Stimulated activated CD4-positive, alpha-beta T cell treated with anti-CD3 and anti-CD28 coated beads, Interleukin-4, amount 100 ng/mL, for 4 hours (primary cell): ENCODE measurements around the gene REG4.

ENCODE experiments used
- DNase-seq, 2 experiments: peaks; one replicate each; pipeline ENCODE4 v3.0.0-alpha.2; 2020

The REG4 gene

DNA sequence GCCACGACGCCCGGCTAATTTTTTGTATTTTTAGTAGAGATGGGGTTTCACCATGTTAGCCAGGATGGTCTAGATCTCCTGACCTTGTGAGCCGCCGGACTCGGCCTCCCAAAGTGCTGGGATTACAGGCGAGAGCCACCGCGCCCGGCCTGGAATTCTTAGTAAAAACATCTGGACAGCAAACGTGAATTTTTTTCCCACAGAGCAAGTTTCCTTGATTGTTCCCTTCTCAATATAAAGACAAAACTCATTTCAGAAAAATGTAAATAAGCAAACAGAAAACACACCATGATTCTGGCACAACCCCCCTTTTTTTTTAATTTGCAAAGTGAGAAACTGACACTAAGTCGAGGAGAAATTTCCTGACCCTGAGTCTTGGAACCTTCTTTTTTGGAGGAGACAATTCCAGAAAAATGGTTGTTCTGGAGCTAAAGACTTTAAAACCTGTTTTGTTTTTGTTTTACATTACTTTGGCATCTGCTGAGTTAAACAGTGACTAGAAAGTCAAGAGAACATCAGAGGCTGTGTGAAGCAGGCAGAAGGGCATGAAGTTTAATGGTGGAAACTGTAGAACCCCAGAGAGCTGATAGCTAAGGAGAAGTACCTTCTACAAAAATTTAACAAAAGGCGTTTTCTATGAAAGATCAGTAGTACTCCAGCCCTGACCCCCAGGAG is 32.2 kb downstream of the REG4 start:
- DNase-seq: no peak

DNA sequence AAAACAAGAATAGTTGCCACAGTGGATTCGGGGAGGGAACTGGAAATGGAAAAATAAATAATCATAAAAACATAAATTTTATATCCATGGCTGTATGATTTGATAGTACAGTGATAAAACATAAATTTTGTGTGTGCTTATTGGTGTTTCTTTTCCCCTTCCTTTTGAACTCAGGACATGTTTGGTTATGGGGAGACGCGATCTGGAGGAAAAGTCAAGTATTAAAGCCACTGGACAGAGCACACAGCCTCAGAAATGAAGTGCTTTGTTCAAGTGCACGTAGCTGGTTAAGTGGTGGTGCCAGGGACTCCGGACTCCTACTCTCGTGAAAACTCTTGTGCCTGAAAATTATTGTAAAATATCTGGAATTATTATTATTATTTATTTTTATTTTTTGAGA is 32.9 kb downstream of the REG4 start:
- no peak for DNase-seq

DNA sequence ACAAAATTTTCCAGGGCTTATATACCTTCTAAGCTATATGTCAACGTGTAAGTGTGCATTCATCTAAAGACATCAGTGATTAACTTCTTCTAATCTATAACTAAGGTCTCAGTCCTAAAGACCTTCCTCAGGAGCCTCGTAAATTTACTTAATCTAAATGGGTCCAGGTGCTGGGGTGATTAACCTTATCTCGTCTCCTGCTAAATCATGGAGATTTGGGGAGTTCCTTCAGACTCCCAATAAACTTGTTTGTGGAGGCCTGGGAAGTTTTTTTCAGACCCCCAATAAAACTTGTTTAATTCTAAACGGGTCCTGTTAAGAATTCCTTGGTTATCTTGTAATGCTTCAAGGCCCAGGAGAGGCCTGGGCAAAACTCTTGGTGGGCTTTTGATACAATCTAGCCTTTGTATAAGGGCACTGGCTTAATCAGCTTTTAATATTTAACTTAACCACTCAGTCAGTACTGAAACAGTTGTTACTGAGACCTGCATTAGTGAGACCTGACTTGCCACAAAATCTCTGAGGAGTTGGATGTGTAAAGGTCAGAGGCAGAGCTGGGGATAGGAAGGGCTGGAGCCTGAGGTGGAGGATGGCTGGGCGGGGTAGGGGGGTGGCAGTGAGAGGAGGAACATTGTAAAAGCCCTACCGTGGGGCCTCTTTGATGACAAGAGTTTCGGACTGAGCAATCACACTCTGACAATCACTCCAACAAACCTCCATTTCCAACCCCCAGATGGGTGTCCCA is 36.3 kb downstream of the REG4 start:
- no peak for DNase-seq

- DNase-seq: no peak
Observed at GRCh38 chr1:119773711-119774241, 37.5 kb downstream of the REG4 start.

DNA sequence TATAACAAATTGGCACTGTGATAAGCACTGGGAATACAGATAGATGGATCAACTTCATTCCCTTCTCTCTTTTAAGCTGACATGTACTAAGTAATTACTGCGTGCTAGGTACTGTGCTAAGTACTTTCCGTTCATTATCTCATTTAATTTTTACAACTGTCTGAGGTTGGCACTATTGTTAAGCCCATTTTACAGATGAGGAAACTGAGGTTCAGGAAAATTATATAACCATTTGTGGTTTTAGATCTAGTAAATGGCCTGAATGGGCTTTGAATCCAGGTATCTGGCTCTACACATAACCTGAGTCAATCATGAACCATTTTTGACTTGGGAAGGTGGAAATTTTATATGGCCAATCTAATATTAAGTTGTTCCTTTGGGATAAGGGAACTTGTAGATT is 39.0 kb downstream of the REG4 start:
- no peak for DNase-seq

DNA sequence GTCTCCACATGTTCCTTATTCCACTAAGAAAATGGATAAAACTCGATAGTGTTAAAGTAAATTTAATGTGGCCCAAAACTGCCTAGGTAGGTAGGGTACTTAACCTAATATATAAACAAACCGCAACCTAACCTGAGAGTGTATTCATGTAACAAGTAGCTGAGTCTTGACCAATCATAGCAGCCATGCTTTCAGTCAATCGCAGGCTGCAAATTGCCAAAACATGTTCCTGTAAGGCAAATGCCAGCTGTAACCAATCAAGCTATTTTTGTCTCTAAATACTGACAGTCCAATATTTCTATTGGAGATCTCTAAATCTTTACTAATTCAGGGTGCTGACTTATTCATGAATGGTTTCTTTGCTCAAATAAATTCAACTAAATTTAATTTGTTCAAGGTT is 39.5 kb downstream of the REG4 start:
- no peak for DNase-seq

- no peak for DNase-seq
Observed at GRCh38 chr1:119771016-119771415, 40.2 kb downstream of the REG4 start.

DNA sequence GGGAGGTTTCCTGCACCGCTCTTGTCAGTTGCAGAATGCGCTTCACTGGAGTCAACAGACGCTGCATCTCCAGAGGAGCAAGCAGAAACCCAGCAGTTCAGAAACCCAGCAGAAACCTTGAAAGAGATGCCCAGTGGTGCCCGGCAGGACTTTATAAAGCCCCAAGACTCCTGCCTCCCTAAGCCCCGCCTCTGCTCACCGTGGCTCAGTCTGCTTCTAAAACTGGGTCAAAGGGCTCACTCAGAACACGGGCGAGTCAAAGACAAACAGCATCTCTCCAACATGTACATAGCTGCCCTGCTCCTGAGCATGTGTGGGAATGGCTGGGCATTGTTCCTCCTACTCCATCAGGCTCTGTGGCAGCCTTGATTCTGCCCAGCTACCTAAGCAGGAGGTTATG is 42.5 kb downstream of the REG4 start, which contains the start of gene HMGCS2:
HMGCS2 (minus strand) TSS at position 128 of the 400 bp plus-strand sequence; CDS start at position 67, 61 bp downstream.
- no peak for DNase-seq

DNA sequence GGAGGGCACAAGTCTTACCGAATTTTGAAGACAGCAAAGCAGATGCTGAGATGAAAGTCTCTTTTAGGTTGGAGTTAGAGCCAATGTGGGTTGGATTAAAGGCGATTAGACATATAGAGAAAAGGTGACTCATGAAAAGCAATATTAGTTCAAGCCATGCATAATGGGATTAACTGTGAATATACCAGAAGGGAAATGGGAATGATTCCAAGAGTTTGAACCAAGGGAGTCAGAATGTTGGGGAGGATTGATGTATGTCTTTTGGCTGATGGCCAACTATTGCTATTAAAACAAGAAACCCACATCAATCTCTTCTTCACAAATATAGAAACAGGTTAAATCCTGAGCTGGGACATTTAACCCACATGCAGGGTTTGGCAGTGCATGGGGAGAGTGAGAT is 43.8 kb downstream of the REG4 start:
- DNase-seq: no peak

DNA sequence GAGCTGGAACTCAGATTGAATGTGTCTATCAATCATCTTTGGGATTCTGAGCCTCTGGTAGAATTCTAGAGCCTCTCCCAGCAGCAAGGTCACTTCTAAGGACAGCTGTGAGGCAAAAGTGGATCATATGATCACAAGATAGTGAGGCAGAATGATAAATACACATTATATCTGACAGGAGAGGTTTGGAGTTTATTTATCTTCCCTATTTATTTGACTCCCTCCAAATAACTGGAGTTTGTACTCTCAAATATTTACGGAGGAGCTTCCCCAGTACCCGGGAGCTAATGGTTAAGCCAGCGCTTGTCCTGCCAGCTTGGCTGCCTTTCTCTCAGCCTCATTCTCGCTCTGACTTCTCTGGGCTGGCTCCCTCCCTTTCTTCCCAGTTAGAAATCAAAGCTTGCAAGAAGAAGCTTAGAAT is 44.9 kb downstream of the REG4 start:
- DNase-seq: no peak

DNA sequence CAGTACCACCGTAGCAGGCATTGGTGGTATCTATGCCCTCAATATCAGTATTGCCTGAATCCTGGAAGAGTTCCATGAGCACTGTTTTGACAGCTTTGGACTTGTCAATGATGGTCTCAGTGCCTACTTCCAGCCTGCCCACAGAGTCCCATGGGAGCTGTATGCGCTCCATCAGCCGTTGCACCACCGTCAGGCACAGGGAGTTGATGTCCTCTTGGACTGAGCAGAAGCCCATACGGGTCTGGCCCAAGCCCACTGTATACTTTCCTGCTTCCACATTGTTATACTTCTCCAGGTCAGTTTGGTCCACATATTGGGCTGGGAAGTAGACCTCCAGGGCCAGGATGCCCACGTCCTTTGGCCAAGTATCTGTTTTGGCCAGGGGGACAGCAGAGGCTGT is 47.0 kb downstream of the REG4 start:
- DNase-seq: no peak

DNA sequence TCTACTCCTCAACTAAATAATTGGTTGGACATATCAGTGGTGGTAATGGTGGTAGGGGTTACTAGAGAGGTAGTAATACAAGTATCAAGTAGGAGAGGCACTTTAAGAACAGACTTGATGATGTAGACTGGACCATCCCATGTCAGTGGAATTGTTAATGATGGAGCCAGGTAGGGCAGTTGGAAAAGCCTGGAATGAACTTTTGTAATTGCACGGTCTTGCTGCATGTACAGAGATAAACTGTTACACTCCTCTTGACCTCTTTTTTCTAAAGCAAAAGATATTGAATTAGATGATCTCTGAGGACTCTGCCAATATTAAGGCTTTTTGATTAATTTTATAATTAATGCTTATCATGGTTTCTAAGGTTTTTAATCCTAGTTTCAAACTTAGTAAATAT is 48.3 kb downstream of the REG4 start:
- DNase-seq: no peak

- DNase-seq: no peak
Observed at GRCh38 chr1:119762409-119762808, 48.9 kb downstream of the REG4 start.

- no peak for DNase-seq
Observed at GRCh38 chr1:119758584-119758983, 52.7 kb downstream of the REG4 start.

DNA sequence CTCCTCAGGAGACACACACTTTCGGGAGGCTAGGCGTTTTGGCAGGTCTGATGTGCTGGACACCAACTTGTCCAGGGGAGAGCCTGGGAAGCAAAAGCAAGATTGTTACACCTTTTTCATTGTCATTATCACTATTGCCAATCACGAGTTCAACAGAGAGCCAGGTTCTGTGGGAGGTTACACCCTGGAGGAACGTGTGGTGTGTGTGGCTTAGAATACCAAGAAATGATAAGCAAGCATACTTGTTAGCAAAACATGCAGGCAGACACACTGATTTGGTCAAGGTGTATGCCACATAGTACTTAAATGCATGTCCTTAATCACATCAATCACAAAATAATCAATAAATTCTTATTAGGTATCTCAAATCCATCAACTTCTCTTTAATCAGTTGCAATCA is 58.7 kb downstream of the REG4 start:
- DNase-seq: no peak

DNA sequence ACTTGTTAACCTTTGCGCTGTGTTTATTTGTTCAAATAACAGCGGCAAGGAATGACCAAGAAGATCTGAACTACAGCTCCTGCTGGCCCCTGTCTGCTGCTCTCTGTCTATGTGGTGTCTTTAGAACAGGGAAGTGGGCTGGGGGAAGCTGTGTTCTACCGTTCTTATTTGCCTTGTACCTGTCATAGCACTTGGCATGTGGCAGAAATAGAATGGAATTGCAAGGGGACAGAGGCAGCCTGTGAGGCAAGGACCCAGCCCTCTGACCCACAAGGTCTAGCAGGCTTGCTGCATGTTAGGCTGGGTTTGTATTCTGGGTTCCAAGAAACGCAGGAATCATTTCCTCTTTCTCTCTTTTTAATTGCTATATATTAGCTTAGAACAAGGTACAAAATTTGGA is 63.2 kb downstream of the REG4 start:
- DNase-seq: no peak

DNA sequence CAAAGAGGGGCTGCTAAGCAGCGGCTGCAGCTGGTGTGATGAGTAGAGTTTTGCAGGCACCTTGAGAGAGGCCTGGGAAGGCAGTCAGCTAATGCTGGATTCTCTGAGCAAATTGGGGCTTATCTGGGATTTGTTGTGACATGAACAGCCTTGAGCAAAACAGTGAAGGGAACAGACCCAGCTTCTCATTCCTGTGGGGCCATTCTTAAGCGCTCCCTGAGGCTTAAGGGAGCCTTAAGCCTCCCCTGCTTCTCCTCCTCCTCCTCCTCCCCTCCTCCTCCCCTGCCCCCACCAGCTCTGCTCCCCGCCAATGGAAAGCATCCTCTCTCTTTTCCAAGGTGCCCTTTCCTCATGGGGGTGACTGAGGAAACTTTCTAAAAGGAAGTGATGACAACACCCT is 63.8 kb downstream of the REG4 start:
- DNase-seq: no peak

DNA sequence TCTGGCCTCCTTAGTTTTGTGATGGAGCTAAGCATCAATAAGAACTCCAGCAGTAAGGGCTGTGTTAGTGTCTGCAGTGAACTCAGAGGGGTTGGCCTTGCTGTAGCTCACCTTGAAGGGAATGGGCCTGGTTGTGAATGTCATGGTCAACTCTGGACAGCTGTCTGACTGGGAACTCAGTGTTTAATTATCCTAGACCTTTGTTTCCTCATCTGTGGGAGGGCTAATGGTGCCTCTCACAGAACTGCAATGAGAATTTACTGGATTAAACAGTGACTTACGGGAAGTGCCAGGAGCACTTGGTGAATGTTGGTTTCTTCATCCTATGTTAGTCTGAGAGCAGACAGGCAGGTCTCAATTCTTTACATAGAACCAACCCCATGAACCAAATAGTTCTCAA is 66.2 kb downstream of the REG4 start:
- no peak for DNase-seq

- no peak for DNase-seq
Observed at GRCh38 chr1:119744598-119744942, 66.7 kb downstream of the REG4 start.
